A673 (cell line): ENCODE data around the gene DENND6A.

ENCODE experiments used
- CTCF ChIP-seq: fragments of 300-800, 200-600 bp; sonication (generic); conservative IDR thresholded peaks from 2 replicates; pipeline ENCODE4 v1.5.1; 2017; ENCODE audit warnings: low read depth, mild to moderate bottlenecking, antibody characterized with exemption, low read length, moderate library complexity, mixed read lengths
- EZH2 ChIP-seq: fragments of 200-600 bp; sonication (generic); IDR thresholded peaks from 2 replicates; pipeline ENCODE4 v1.6.1; 2017; ENCODE audit warnings: borderline replicate concordance, low read depth, mild to moderate bottlenecking, mixed read lengths, antibody characterized with exemption, low read length; ENCODE audit not compliant: poor library complexity, severe bottlenecking

GRCh38 chr3:57717205-57717868 lies 24.5 kb upstream of the DENND6A start:
- TF ChIP-seq CTCF (no peak), EZH2 (no peak)
